ENCODE results near the gene KIF18B. TPM values are rescaled to one million over a fixed set of nuclear protein-coding genes. Genes with fewer than 3 reads are reported as not detected.

Gene KIF18B
- total RNA-seq, 1 experiment from 2014 or later = 4.5 TPM

DNA sequence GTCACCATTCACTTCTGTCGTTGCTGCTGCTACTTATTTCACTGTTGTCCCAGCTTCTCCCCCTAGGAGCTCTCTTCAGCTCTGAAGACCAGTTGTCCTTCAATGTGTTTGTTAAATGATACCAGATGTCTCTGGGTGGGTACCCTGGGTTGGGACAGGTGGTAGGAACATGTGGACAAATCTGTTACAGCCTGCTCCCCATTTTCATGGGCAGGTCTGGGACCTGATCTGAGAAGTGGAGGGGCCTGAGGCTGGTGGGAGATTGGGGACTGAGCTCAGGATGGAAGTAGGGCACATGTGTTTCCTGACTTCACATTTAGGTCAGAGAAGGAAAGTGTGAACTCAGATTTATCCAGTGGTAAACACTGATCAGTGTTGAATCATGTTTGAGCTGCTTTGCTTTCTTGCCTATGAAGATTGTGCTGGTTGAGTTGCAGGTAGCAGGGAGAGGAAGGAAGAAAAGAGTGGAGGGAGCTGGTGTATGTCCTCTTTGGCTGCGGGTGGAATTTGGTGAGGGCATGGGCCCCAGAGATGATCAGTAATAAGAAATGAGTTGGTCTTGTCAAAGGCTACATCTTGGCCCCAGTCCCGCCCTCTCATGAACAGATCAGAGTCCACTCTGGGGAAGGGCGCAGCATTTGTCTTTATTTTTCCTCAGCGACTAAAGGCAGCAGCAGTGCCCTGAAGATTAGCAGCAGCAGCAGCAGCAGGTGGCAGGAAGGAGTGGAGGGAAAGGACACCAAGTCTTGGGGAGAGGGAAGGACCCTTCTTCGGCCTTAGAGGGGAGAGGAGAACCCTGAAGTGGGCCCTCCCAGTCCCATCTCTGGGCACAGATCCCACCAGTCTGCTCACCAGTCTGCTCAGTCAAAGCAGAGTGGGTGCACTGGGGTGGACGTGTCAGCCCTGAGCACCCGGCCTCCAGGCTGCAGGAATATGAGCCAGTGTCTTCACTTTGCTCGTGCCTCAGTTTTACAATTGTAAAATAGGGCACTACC, 42.3 kb downstream of the KIF18B start:
- peak; percentile 3 for DNase-seq (ENCODE audit: low spot score)

DNA sequence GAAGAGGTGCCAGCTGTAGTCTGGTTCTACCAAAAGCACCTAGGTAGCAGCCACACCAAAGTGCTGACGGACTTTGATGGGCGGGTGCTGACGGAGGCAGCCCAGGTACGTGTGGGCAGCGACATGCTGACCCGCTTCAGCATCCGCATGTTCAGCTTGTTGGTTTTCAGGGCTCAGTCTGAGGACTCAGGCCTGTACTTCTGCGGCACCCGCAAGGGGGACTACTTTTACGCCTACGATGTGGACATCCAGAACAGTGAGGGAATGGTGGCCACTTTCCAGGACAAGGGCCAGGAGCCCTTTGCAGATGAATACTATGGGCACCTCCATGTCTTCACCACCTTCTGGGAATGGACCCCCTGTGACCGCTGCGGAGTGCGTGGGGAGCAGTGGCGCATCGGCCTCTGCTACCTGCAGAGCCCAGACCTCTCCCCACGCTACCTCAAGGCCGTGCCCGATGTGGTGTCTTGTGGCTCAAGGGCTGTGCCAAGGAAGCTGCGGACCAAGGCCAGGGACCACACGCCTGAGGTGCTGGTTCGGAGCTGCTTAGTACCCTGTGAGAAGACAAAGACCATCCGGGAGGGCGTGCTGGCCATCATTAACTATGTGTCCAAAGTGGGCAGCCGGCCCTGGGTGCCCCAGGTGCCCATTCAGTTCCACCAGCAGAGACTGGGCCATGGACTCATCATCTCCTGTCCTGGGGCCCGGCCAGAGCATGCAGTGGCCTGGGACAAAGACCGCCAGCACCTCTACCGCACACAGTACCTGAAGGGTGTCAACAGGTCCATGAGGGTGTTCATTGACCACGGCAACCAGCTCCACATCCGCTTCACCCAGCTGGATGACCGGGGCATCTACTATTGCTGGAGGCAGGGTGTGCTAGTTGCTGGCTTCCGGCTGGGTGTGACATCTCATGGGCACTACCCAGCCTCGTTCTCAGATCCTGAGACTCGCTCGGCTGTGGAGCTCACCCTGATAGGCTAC, 43.3 kb downstream of the KIF18B start:
- DNase-seq (ENCODE audit: low spot score) = no peak

- DNase-seq (ENCODE audit: low spot score) = peak; percentile 7
Observed at GRCh38 chr17:44903012-44903685, 44.4 kb downstream of the KIF18B start.

DNA sequence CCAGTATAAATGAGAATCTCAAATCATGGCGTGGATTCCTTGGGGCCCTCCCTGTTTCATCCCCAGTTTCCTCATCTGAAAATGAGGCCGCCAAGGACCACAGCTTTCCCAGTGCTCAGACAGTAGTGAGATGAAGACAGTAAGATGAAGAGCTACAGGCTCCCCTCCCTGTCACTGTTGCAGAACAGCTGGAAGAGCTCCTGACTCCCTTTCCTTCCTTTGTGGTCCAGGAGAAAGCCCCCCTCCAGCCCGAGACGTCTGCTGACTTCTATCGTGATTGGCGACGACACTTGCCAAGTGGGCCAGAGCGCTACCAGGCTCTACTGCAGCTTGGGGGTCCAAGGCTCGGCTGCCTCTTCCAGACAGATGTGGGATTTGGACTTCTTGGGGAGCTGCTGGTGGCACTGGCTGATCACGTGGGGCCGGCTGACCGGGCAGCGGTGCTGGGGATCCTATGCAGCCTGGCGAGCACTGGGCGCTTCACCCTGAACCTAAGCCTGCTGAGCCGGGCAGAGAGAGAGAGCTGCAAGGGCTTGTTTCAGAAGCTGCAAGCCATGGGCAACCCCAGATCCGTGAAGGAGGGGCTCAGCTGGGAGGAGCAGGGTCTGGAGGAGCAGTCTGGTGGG, 45.3 kb downstream of the KIF18B start:
- no peak for DNase-seq (ENCODE audit: low spot score)

DNA sequence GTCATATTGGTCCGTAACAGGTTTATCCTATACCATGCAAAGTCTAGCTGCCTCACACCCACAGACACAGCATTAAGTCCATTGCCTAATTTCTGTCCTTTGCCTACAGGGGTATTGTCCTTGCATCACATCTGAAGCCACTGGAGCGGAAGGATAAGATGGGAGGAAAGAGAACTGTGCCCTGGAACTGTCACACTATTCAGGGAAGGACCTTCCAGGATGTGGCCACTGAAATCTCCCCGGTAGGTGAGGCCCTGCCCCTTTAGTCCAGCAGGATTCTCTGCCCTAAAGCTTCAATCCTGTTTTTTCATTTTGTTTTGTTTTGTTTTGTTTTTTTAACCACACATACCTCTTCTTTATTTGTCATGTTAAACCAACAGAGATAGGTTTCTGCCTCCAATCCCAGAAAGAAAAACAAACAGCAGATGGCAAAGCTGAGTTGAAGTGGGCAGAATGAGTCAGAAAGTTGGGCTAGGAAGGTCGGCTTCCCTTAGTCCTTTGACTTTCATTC, 46.1 kb downstream of the KIF18B start:
- DNase-seq (ENCODE audit: low spot score) = peak; percentile 95

- peak; percentile 96 for DNase-seq (ENCODE audit: low spot score)
Observed at GRCh38 chr17:44900894-44901293, 46.7 kb downstream of the KIF18B start.

DNA sequence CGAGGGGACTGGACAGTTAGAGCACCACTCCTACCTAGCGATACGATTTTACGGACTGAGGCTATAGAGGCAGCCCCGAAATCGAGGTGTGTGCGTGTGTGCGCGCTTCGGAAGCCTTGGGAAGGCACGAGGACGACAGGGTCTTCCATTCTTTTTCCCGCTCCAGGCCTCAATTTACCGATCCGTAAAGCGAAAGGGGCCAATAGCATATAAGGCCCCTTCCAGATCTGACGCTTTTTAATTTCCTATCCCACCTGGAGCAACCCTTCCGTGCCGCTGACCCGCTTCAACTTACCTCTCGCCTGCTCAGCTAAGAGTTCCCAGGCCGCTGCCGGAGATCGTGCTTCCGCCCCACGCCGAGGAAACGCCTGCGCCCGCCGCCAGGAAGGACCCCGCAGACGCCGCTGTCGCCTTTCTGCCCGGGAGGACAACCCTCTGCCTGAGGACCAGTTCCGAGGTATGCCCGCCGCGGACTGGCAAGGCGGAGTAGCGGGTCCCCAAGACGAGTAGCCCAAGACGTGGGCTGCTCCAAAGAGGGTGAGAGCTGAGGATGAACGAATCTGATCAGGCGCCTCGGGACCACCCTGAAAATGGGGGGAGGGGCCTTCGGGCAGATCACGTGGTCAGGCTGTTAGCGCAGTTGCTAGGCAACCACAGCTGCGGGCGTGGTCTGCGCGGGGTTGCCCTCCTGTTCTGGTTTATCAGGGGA, 48.3 kb downstream of the KIF18B start, which contains the start of gene EFTUD2:
Gene EFTUD2 (minus strand): TSS at position 372 of the 709 bp plus-strand sequence. CDS start 4,924 bp downstream, outside the sequence.
- DNase-seq (ENCODE audit: low spot score) = peak; percentile 87

DNA sequence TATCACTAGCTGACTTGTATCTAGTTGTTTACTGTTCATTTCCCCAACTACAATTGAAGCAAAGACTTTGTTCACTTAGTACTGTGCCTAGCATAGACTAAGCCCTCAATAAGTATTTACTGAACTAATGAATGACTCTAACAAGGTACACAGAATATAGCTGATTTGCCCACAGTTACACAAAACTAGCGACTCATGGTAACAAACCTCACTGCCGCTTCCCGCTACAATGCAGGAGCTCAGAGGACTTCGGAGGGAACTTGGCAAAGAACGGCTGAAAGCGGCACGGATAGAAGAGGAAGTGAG, 48.9 kb downstream of the KIF18B start:
- no peak for DNase-seq (ENCODE audit: low spot score)

DNA sequence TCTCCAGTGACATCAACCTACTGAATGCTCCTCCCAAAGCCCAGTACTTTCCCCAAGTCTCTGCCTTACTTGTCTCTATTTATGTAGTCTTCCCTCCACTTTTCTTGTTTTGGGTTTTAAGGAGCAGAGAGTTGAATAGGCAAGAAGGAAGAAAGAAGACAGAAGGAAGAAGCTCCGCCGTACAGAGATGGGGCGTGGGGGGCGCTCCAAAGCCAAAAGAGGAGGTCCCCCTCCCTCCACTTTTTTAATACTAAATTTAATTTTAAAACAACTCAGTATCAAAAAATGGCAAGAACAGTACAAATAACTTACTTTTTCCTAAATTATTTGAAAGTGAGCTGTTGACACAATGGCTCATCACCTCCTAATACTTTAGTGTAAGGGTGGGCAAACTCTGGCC, 52.9 kb downstream of the KIF18B start:
- no peak for DNase-seq (ENCODE audit: low spot score)

GRCh38 chr17:44892250-44892649, 55.3 kb downstream of the KIF18B start:
- DNase-seq (ENCODE audit: low spot score) = no peak

DNA sequence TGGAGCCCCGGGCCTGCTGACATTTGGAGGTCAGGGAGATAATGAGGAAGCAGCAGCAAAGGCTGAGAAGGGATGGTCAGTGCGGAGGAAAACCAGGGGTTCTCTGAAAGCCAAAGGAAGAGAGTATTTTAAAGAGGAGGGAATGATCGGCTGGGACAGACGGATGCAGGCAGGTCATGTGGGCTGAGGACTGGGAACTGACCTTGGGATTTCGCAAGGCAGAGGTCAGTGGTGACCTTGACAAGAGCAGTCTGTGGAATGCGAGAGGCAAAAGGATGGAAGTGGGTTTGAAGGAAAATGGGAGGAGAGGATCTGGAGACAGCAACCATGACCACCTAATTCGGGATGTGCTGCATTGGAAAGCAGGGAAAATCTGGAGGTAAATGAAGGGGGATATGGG, 58.6 kb downstream of the KIF18B start:
- DNase-seq (ENCODE audit: low spot score) = no peak

GRCh38 chr17:44887971-44888954, 59.3 kb downstream of the KIF18B start:
- no peak for DNase-seq (ENCODE audit: low spot score)

DNA sequence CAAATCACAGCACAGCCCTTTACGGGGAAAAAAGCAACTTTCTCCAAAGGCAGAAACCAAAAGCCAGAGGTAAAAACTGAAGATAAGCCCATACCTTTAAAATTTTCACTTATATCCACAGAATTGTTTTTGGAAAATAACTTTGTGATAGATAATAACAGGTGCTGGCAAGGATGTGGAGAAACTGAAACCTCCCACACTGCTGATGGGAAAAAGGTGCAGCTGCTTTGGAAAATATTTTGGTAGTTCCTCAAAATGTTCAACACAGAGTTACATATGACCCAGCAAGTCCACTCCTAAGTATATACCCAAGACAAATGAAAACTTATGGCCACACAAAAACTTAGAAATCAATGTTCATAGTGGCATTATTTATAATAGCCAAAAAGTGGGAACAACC, 60.6 kb downstream of the KIF18B start:
- no peak for DNase-seq (ENCODE audit: low spot score)

DNA sequence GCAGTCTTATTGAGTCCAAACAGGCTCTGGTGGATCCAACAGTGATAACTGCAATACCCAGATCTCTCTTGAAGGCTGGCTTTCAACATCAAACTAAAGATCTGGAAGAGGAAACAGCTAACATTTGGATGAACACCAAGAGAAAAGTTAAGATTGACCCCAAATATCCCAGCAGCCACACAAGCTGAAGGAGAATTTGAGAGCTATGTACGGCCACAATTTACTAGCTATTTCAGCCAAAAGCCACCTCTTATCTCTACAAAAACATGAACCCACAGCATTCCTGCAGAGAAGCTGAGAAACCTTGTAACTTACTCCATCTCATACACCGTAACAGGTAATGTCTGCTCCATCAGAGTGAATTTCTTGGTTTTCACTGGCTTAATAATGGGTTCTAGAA, 62.6 kb downstream of the KIF18B start:
- no peak for DNase-seq (ENCODE audit: low spot score)

- no peak for DNase-seq (ENCODE audit: low spot score)
Observed at GRCh38 chr17:44881145-44881544, 66.4 kb downstream of the KIF18B start.

- DNase-seq (ENCODE audit: low spot score) = no peak
Observed at GRCh38 chr17:44880062-44880461, 67.5 kb downstream of the KIF18B start.

DNA sequence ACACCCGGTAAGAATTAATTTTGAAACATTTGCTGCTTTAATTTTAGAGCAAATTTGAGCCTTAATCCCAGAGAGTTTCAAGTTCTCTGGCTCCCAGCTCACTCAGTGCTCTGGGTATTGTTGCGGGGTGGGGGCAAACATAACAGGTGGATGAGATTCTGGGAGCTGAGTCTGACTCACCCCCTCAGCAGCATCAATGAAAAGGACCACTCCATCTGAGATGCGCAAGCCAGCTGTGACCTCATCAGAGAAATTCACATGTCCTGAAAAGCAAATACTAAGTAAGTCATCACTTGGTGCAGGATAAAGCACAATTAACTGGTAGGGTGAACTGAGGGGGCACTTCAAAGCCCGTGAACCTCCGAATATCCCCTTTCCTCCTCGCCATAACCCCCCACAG, 68.2 kb downstream of the KIF18B start:
- no peak for DNase-seq (ENCODE audit: low spot score)

- DNase-seq (ENCODE audit: low spot score) = no peak
Observed at GRCh38 chr17:44878627-44879221, 68.8 kb downstream of the KIF18B start.

DNA sequence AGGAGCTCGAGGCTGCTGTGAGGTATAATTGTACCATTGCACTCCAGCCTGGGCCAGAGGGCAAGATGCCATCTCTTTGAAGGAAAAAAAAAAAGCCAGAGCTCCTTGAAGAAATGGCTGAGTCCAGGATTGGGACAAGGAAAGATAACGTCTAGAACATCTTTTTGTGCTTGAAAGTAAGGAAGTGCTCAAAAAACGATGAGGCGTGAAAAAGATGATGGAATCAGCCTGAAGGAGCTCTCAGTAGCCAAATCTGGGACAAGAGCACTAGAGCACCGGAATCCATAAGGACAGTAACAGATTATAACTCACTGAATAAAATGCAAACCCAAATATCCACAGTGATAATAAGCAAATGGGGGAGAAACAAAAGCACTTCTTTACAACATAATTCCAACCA, 70.5 kb downstream of the KIF18B start:
- DNase-seq (ENCODE audit: low spot score) = no peak

Data from H4 (cell line).